Keratinocyte (primary cell): ENCODE data around the gene DOCK1. TPM values are rescaled to one million over a fixed set of nuclear protein-coding genes. Genes with fewer than 3 reads are reported as not detected.

ENCODE experiments used
- DNase-seq: peaks from one replicate; pipeline ENCODE4 v3.0.0-alpha.2; 2011; ENCODE audit warnings: low read depth, missing footprints, low spot score
- FAIRE-seq: peaks from 2 replicates; lab custom pipeline; 2011; peaks lifted over from hg19 to GRCh38; lab: Jason Lieb, UNC
- H2AFZ ChIP-seq: 2 replicates; pipeline ENCODE4 v1.6.0; 2012; ENCODE audit warnings: low read length, control low read depth, inconsistent platforms; ENCODE audit not compliant: control insufficient read depth
- H3K27ac ChIP-seq: 2 replicates; pipeline ENCODE4 v1.5.1; 2011; ENCODE audit warnings: low read length; ENCODE audit not compliant: control insufficient read depth, insufficient read depth
- H3K27me3 ChIP-seq: 3 replicates; pipeline ENCODE4 v1.6.0; 2011; ENCODE audit warnings: low read length; ENCODE audit not compliant: control insufficient read depth, insufficient read depth; ENCODE audit errors: extremely low read depth
- H3K36me3 ChIP-seq, 2 experiments: 2 replicates in 1 of 2; 3 replicates in 1 of 2; pipeline ENCODE4 v1.5.1; 2011; ENCODE audit warnings: low read length in 2 of 2, mild to moderate bottlenecking in 1 of 2; ENCODE audit not compliant: control insufficient read depth in 2 of 2, insufficient read depth in 2 of 2; ENCODE audit errors: extremely low read depth in 1 of 2
- H3K4me1 ChIP-seq: 3 replicates; pipeline ENCODE4 v1.5.1; 2011; ENCODE audit warnings: low read length; ENCODE audit not compliant: control insufficient read depth, insufficient read depth; ENCODE audit errors: extremely low read depth
- H3K4me2 ChIP-seq: 3 replicates; pipeline ENCODE4 v1.6.0; 2011; ENCODE audit warnings: low read depth, low read length; ENCODE audit not compliant: control insufficient read depth, insufficient read depth; ENCODE audit errors: extremely low read depth
- H3K4me3 ChIP-seq, 3 experiments: fragments of 200-600 bp in 1 of 3; sonication (generic) in 1 of 3; 2 replicates in 2 of 3; 3 replicates in 1 of 3; pipeline ENCODE4 v1.5.1; 2011 to 2016; ENCODE audit warnings: low read length in 3 of 3, mild to moderate bottlenecking in 3 of 3, control low read depth in 2 of 3, inconsistent platforms in 1 of 3, low read depth in 1 of 3, mixed read lengths in 1 of 3, mixed run types in 1 of 3, moderate library complexity in 1 of 3; ENCODE audit not compliant: control insufficient read depth in 2 of 3, insufficient read depth in 2 of 3; ENCODE audit errors: extremely low read depth in 1 of 3
- H3K79me2 ChIP-seq: 2 replicates; pipeline ENCODE4 v1.6.0; 2012; ENCODE audit warnings: low read length; ENCODE audit not compliant: control insufficient read depth, insufficient read depth
- H3K9ac ChIP-seq: 3 replicates; pipeline ENCODE4 v1.6.0; 2011; ENCODE audit warnings: low read length; ENCODE audit not compliant: control insufficient read depth, insufficient read depth; ENCODE audit errors: extremely low read depth
- H3K9me1 ChIP-seq: 3 replicates; pipeline ENCODE4 v1.6.0; 2011; ENCODE audit warnings: low read length; ENCODE audit not compliant: control insufficient read depth, insufficient read depth; ENCODE audit errors: extremely low read depth
- H3K9me3 ChIP-seq: 2 replicates; pipeline ENCODE4 v1.5.1; 2012; ENCODE audit warnings: low read depth, low read length; ENCODE audit not compliant: control insufficient read depth
- H4K20me1 ChIP-seq: 3 replicates; pipeline ENCODE4 v1.6.0; 2011; ENCODE audit warnings: low read length; ENCODE audit not compliant: control insufficient read depth, insufficient read depth; ENCODE audit errors: extremely low read depth
- CTCF ChIP-seq, 3 experiments: IDR thresholded peaks in 1 of 3; conservative IDR thresholded peaks in 1 of 3; optimal IDR thresholded peaks in 1 of 3; 2 replicates in 2 of 3; 3 replicates in 1 of 3; pipeline versions ENCODE3 to v1.5.1; 2011; ENCODE audit warnings: low read length in 3 of 3, mild to moderate bottlenecking in 3 of 3, moderate library complexity in 2 of 3, control low read depth in 1 of 3, inconsistent platforms in 1 of 3; ENCODE audit not compliant: insufficient read depth in 2 of 3; ENCODE audit errors: extremely low read depth in 1 of 3
- EZH2 ChIP-seq: IDR thresholded peaks from one replicate; pipeline ENCODE4 v1.6.1; 2012; ENCODE audit warnings: inconsistent platforms, mild to moderate bottlenecking, low read length, moderate library complexity
- dilution Hi-C: fragments of 300-500 bp; cut with MboI; formaldehyde crosslinking; loops from one replicate; pipeline ENCODE4 v1.7.0; 2020; ENCODE audit warnings: low sequenced_read_pairs; ENCODE audit not compliant: extremely low pct_ligation_motif_present
- polyA plus RNA-seq, 5 experiments: library from polyadenylated mRNA; depleted of rRNA in 3 of 5; stranded (reverse) in 3 of 5; stranded (forward) in 1 of 5; unstranded in 1 of 5; fragments of >200 nt; gene quantifications; 1 replicate in 1 of 5; 2 replicates in 3 of 5; 3 replicates in 1 of 5; pipeline versions ENCODE4 v1.2.1 to v1.2.3, GENCODE V29; 2011 to 2012; ENCODE audit warnings: missing spikeins in 2 of 5, low read depth in 1 of 5, low replicate concordance in 1 of 5

DOCK1 gene
- polyA plus RNA-seq, 1 donor (not counting 4 experiments of a cell fraction or from before 2014, with no cell fraction given): 15.7 TPM

GRCh38 chr10:126930883-126931503, 25.8 kb downstream of the DOCK1 start:
- Histone ChIP-seq H3K4me2 (peak overlapping the region; percentile 81), H3K27ac (no peak overlapping the region), H3K36me3 (peaks cover 12 to 18% of the 10 kb centered on the region in 2 experiments), H3K4me3 (peak overlapping the region in 2 of 3 experiments; percentile 41), H3K27me3 (no peaks in the 10 kb centered on the region), H2AFZ (no peak overlapping the region), H3K9ac (peak overlapping the region; percentile 47), H3K4me1 (peaks cover 23% of the 10 kb centered on the region), H3K9me3 (no peaks in the 10 kb centered on the region), H4K20me1 (peaks cover 8% of the 10 kb centered on the region), H3K79me2 (peaks cover 78% of the 10 kb centered on the region), H3K9me1 (peaks cover 7% of the 10 kb centered on the region)
- dilution Hi-C loops: no loop called here
- DNase-seq (no peak), FAIRE-seq (no peak)
- TF ChIP-seq CTCF (optimal IDR thresholded peaks at IDR 0.05 in 1 of 3, IDR thresholded peaks at IDR 0.05 in 1 of 3, conservative IDR thresholded peaks at IDR 0.05 in 1 of 3; ENCODE audit: extremely low read depth in 1 of 3, insufficient read depth in 2 of 3, low read length in 3 of 3): no peak
- no peak for TF ChIP-seq EZH2

DNA sequence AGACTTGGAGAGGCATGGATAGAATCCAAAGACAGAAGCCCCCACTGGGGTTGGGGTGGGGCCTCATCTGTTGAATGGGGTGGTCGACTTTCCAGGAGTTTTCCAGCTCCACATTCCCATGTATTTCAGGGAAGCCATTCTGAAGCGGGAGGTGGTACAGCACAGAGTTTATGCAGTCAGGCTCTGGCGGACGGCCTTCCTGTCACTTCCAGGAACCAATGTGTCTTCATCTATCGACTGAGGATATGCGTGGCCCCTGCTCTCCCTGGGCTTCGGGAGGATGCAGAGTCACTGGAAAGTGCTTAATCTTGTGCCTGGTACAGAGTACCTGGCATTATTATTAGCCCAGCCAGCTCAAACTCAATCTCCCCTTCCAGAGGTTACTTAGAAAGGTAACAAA, 26.3 kb downstream of the DOCK1 start:
- dilution Hi-C loops: no loop called here
- H4K20me1 ChIP-seq: peaks cover 8% of the 10 kb centered on the region
- no peak for FAIRE-seq

More for the DNA sequence above, 26.3 kb downstream of the DOCK1 start:
- TF ChIP-seq EZH2 (no peak), CTCF (optimal IDR thresholded peaks at IDR 0.05 in 1 of 3, IDR thresholded peaks at IDR 0.05 in 1 of 3, conservative IDR thresholded peaks at IDR 0.05 in 1 of 3; ENCODE audit: extremely low read depth in 1 of 3, insufficient read depth in 2 of 3, low read length in 3 of 3) (no peak)
- no peak for DNase-seq
- Histone ChIP-seq H2AFZ (no peak overlapping the region), H3K27ac (no peak overlapping the region), H3K27me3 (no peaks in the 10 kb centered on the region), H3K79me2 (peaks cover 80% of the 10 kb centered on the region), H3K4me3 (peak overlapping the region in 1 of 3 experiments; percentile 41), H3K9me3 (no peaks in the 10 kb centered on the region), H3K9me1 (peaks cover 7% of the 10 kb centered on the region), H3K4me1 (peaks cover 23% of the 10 kb centered on the region), H3K9ac (no peak overlapping the region), H3K4me2 (peak overlapping the region; percentile 81), H3K36me3 (peaks cover 12 to 18% of the 10 kb centered on the region in 2 experiments)
